BLaER1 treated with 17β-estradiol and CSF1 and Interleukin-3, amounts not matched to agents 10 nM and 100 nM (cell line): ENCODE results near the gene IFIT3.
A peak's percentile ranks its signal among the peaks of the same experiment; 100 is the strongest.

Experiments used
- H3K27ac ChIP-seq, 11 experiments: shearing (Covaris generic); formaldehyde crosslinking; 2 replicates each; pipeline ENCODE4 v1.8.1; 2022
- H3K27me3 ChIP-seq, 11 experiments: shearing (Covaris generic); formaldehyde crosslinking; 2 replicates each; pipeline ENCODE4 v1.8.1; 2022
- H3K36me3 ChIP-seq, 11 experiments: shearing (Covaris generic); formaldehyde crosslinking; 2 replicates each; pipeline ENCODE4 v1.8.1; 2022
- H3K4me1 ChIP-seq, 10 experiments: shearing (Covaris generic); formaldehyde crosslinking; 2 replicates each; pipeline ENCODE4 v1.8.1; 2022
- H3K4me2 ChIP-seq, 11 experiments: shearing (Covaris generic); formaldehyde crosslinking; 2 replicates each; pipeline ENCODE4 v1.8.1; 2022
- H3K4me3 ChIP-seq, 10 experiments: shearing (Covaris generic); formaldehyde crosslinking; 2 replicates each; pipeline ENCODE4 v1.8.1; 2022
- H3K9ac ChIP-seq, 11 experiments: shearing (Covaris generic); formaldehyde crosslinking; 2 replicates each; pipeline ENCODE4 v1.8.1; 2022
- H3K9me3 ChIP-seq, 11 experiments: shearing (Covaris generic); formaldehyde crosslinking; replicated peaks in 1 of 11; 2 replicates each; pipeline ENCODE4 v1.8.1; 2022
- H4K20me1 ChIP-seq, 11 experiments: shearing (Covaris generic); formaldehyde crosslinking; 2 replicates each; pipeline ENCODE4 v1.8.1; 2022
- Cebpa-rat ChIP-seq, 11 experiments: shearing (Covaris generic); IDR thresholded peaks; 2 replicates each; pipeline ENCODE4 v1.8.1; 2022

Gene IFIT3

DNA sequence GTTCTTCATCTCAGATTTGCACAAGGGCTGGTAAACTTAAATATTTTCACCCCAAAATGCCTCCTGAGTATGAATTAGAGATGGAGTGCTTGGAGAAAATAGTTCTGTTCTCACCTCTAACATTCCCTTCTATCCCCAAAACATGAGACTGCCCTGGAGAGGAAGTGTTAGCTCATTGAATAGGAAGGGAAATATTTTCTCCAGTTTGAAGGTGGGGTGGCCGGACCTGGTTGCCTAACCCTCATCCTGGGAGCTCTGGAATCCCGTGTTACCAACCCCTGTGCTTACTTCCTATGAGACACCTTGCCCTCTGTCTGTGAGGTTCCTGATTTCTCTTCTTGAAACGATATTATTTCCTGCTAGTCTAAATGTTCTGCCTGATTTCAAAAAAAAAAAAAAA lies 25.2 kb upstream of the IFIT3 start:
- Histone ChIP-seq H3K4me1 (peaks cover 39 to 65% (median 46%) of the 10 kb centered on the region in 10 experiments), H3K9me3 (peaks cover 0 to 38% (median 23%) of the 10 kb centered on the region in 11 experiments; a peak in 19 of 22 replicates), H3K27me3 (no peaks in the 10 kb centered on the region), H3K4me3 (peak overlapping the region; percentile 55 to 73 (median 64)), H3K36me3 (peaks cover 7 to 23% (median 20%) of the 10 kb centered on the region in 11 experiments; a peak in 19 of 22 replicates), H3K4me2 (peak overlapping the region; percentile 78 to 97 (median 94)), H4K20me1 (peaks cover 0 to 8% (median 0%) of the 10 kb centered on the region in 11 experiments; a peak in 2 of 22 replicates), H3K9ac (peak overlapping the region; percentile 69 to 85 (median 79)), H3K27ac (peak overlapping the region; percentile 48 to 93 (median 88); a peak in 21 of 22 replicates)
- no peak for TF ChIP-seq Cebpa-rat (IDR thresholded peaks at IDR 0.05)

DNA sequence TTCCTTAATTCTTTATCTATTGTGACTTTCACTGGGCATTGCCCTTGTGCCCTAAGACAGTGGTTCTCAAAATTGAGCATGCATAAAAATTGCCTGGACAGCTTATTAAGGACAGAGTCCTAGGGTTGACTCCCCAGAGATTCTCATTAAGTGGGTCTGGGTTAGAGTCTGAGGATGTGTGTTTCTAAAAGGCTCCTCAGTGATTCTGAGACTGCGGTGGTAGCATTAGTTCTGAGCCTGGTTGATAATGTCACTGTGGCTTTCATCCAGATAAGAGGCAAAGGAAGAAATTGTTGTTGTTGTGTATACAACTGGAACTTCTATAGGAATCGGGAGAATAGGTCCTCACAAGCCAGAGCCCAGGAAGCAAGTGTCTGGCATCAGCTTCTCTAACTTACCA lies 24.6 kb upstream of the IFIT3 start:
- H3K4me2 ChIP-seq = peak overlapping the region; percentile 78 to 97 (median 94)
- peak overlapping the region in 10 of 11 experiments; percentile 48 to 93 (median 88); a peak in 15 of 22 replicates for H3K27ac ChIP-seq
- H3K4me3 ChIP-seq = peak overlapping the region in 9 of 10 experiments; percentile 55 to 73 (median 65); a peak in 17 of 20 replicates

DNA sequence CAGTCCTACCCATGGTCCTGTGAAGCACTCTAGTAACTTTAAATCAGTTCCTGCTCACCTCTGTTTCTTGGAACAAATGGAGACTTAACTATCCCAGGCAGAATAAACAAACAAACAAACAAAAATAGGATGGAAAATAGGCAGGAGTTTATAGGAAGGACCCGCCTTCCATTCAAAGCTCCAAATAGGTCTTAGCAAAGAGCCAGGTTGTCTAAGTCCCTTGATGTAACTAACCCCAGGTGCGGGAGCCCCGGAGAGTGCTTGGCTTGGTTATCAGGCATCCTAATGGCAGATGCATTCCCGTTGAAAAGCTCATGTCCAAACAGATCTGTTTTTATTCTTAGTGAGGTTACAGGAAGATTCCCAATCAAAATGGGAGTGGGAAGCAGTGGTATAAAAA lies 23.8 kb upstream of the IFIT3 start:
- H3K4me1 ChIP-seq = peaks cover 34 to 54% (median 42%) of the 10 kb centered on the region in 10 experiments
- H3K4me3 ChIP-seq = peak overlapping the region in 8 of 10 experiments; percentile 55 to 73 (median 66); a peak in 15 of 20 replicates
- peaks cover 0 to 8% (median 0%) of the 10 kb centered on the region in 11 experiments; a peak in 2 of 22 replicates for H4K20me1 ChIP-seq
- H3K36me3 ChIP-seq = peaks cover 7 to 36% (median 30%) of the 10 kb centered on the region in 11 experiments; a peak in 19 of 22 replicates
- no peak for TF ChIP-seq Cebpa-rat (IDR thresholded peaks at IDR 0.05)
- peak overlapping the region in 4 of 11 experiments; percentile 69 to 82 (median 78); a peak in 5 of 22 replicates for H3K9ac ChIP-seq
- peaks cover 0 to 24% (median 10%) of the 10 kb centered on the region in 11 experiments; a peak in 18 of 22 replicates for H3K9me3 ChIP-seq
- peak overlapping the region; percentile 78 to 97 (median 94); a peak in 18 of 22 replicates for H3K4me2 ChIP-seq
- H3K27me3 ChIP-seq = no peaks in the 10 kb centered on the region
- H3K27ac ChIP-seq = peak overlapping the region in 1 of 11 experiments; percentile 13; a peak in 1 of 22 replicates

More for the DNA sequence above, 24.6 kb upstream of the IFIT3 start:
- Histone ChIP-seq H3K9ac (peak overlapping the region; percentile 50 to 85 (median 77); a peak in 17 of 22 replicates), H3K27me3 (no peaks in the 10 kb centered on the region), H3K36me3 (peaks cover 7 to 28% (median 26%) of the 10 kb centered on the region in 11 experiments; a peak in 19 of 22 replicates), H3K4me1 (peaks cover 36 to 60% (median 43%) of the 10 kb centered on the region in 10 experiments), H4K20me1 (peaks cover 0 to 8% (median 0%) of the 10 kb centered on the region in 11 experiments; a peak in 2 of 22 replicates), H3K9me3 (peaks cover 0 to 33% (median 18%) of the 10 kb centered on the region in 11 experiments; a peak in 19 of 22 replicates)
- no peak for TF ChIP-seq Cebpa-rat (IDR thresholded peaks at IDR 0.05)

DNA sequence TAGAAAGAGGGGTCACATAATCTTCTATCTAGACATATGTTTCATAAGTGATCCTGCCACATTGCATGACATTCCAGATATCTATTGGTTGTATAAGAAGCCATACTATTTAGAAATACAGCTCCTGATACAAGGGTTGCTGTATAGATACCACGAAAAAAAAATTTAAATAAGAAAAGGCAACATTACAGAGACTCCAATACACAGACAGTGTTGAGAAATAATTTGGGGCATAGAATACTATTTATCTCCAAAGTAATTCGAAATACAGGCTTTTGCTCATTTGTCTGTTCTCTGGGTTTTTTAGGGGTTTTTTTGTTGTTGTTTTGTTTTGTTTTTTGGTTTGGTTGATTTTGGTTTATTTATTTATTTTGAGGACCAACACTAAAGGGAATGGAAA lies 23.4 kb upstream of the IFIT3 start:
- Histone ChIP-seq H3K4me2 (peak overlapping the region in 9 of 11 experiments; percentile 78 to 97 (median 95); a peak in 15 of 22 replicates), H3K27ac (no peak overlapping the region), H4K20me1 (peaks cover 0 to 8% (median 0%) of the 10 kb centered on the region in 11 experiments; a peak in 2 of 22 replicates), H3K27me3 (no peaks in the 10 kb centered on the region), H3K9me3 (peaks cover 0 to 20% (median 5%) of the 10 kb centered on the region in 11 experiments; a peak in 17 of 22 replicates), H3K36me3 (peaks cover 7 to 38% (median 30%) of the 10 kb centered on the region in 11 experiments; a peak in 19 of 22 replicates), H3K4me1 (peaks cover 34 to 55% (median 42%) of the 10 kb centered on the region in 10 experiments), H3K9ac (peak overlapping the region in 2 of 11 experiments; percentile 69 to 74; a peak in 3 of 22 replicates), H3K4me3 (peak overlapping the region in 5 of 10 experiments; percentile 55 to 73 (median 66); a peak in 6 of 20 replicates)
- no peak for TF ChIP-seq Cebpa-rat (IDR thresholded peaks at IDR 0.05)

DNA sequence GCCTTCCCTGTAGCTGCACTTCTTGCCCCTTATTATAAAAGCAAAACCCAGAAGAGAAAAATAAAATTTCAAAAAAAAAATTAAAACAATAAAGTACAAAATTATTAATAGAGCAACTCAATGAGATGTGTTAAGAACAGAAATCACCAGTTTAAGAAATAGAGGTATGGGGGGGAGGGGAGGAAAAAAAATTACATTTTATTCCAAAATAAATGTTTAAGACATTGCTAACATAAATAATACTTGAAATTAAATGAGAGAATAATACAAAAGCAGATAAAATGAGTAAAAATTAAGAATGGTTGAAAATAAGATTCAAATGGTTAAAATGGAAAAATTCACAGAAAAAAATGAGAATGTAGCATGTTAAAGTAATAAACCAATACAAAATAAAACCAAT lies 22.9 kb upstream of the IFIT3 start:
- Histone ChIP-seq H3K36me3 (peaks cover 7 to 39% (median 30%) of the 10 kb centered on the region in 11 experiments; a peak in 19 of 22 replicates), H3K4me1 (peaks cover 37 to 60% (median 41%) of the 10 kb centered on the region in 10 experiments), H3K27ac (no peak overlapping the region)

DNA sequence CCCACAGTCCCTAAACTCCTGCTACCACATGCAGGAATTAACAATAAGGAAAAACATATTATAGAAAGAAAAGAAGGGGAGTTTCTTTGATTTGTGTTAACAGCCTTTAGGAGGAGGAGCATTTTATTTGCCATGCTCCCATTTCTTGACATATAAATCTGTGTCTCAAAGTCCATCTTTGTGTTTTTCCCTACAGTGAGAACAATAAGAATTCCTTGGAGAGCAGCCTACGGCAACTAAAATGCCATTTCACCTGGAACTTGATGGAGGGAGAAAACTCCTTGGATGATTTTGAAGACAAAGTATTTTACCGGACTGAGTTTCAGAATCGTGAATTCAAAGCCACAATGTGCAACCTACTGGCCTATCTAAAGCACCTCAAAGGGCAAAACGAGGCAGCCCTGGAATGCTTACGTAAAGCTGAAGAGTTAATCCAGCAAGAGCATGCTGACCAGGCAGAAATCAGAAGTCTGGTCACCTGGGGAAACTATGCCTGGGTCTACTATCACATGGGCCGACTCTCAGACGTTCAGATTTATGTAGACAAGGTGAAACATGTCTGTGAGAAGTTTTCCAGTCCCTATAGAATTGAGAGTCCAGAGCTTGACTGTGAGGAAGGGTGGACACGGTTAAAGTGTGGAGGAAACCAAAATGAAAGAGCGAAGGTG lies 21.9 kb upstream of the IFIT3 start:
- Histone ChIP-seq H4K20me1 (peaks cover 0 to 8% (median 0%) of the 10 kb centered on the region in 11 experiments; a peak in 2 of 22 replicates), H3K4me1 (peaks cover 29 to 51% (median 36%) of the 10 kb centered on the region in 10 experiments), H3K9me3 (peaks cover 0 to 16% (median 0%) of the 10 kb centered on the region in 11 experiments; a peak in 2 of 22 replicates), H3K4me3 (no peak overlapping the region), H3K4me2 (peak overlapping the region in 5 of 11 experiments; percentile 10 to 38 (median 19); a peak in 3 of 22 replicates), H3K27ac (no peak overlapping the region), H3K27me3 (no peaks in the 10 kb centered on the region), H3K9ac (no peak overlapping the region), H3K36me3 (peaks cover 7 to 39% (median 30%) of the 10 kb centered on the region in 11 experiments; a peak in 19 of 22 replicates)
- no peak for TF ChIP-seq Cebpa-rat (IDR thresholded peaks at IDR 0.05)

More for the DNA sequence above, 22.9 kb upstream of the IFIT3 start:
- Histone ChIP-seq H3K4me3 (no peak overlapping the region), H3K9me3 (peaks cover 0 to 16% (median under 1%) of the 10 kb centered on the region in 11 experiments; a peak in 5 of 22 replicates), H3K4me2 (peak overlapping the region in 4 of 11 experiments; percentile 78 to 96 (median 94); a peak in 6 of 22 replicates), H3K27me3 (no peaks in the 10 kb centered on the region), H4K20me1 (peaks cover 0 to 8% (median 0%) of the 10 kb centered on the region in 11 experiments; a peak in 2 of 22 replicates), H3K9ac (no peak overlapping the region)
- TF ChIP-seq Cebpa-rat (IDR thresholded peaks at IDR 0.05) = no peak

DNA sequence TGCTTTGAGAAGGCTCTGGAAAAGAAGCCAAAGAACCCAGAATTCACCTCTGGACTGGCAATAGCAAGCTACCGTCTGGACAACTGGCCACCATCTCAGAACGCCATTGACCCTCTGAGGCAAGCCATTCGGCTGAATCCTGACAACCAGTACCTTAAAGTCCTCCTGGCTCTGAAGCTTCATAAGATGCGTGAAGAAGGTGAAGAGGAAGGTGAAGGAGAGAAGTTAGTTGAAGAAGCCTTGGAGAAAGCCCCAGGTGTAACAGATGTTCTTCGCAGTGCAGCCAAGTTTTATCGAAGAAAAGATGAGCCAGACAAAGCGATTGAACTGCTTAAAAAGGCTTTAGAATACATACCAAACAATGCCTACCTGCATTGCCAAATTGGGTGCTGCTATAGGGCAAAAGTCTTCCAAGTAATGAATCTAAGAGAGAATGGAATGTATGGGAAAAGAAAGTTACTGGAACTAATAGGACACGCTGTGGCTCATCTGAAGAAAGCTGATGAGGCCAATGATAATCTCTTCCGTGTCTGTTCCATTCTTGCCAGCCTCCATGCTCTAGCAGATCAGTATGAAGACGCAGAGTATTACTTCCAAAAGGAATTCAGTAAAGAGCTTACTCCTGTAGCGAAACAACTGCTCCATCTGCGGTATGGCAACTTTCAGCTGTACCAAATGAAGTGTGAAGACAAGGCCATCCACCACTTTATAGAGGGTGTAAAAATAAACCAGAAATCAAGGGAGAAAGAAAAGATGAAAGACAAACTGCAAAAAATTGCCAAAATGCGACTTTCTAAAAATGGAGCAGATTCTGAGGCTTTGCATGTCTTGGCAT lies 21.1 kb upstream of the IFIT3 start:
- Histone ChIP-seq H3K9ac (no peak overlapping the region), H3K36me3 (peaks cover 7 to 39% (median 30%) of the 10 kb centered on the region in 11 experiments; a peak in 19 of 22 replicates), H3K4me3 (no peak overlapping the region), H4K20me1 (peaks cover 0 to 8% (median 0%) of the 10 kb centered on the region in 11 experiments; a peak in 2 of 22 replicates), H3K4me2 (peak overlapping the region in 9 of 11 experiments; percentile 18 to 48 (median 24); a peak in 12 of 22 replicates), H3K27ac (no peak overlapping the region), H3K27me3 (no peaks in the 10 kb centered on the region), H3K4me1 (peaks cover 25 to 46% (median 30%) of the 10 kb centered on the region in 10 experiments), H3K9me3 (peaks cover 0 to 16% (median 0%) of the 10 kb centered on the region in 11 experiments; a peak in 2 of 22 replicates)
- TF ChIP-seq Cebpa-rat (IDR thresholded peaks at IDR 0.05) = no peak

DNA sequence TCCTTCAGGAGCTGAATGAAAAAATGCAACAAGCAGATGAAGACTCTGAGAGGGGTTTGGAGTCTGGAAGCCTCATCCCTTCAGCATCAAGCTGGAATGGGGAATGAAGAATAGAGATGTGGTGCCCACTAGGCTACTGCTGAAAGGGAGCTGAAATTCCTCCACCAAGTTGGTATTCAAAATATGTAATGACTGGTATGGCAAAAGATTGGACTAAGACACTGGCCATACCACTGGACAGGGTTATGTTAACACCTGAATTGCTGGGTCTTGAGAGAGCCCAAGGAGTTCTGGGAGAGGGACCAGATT lies 20.6 kb upstream of the IFIT3 start:
- Histone ChIP-seq H3K27ac (no peak overlapping the region), H3K27me3 (no peaks in the 10 kb centered on the region), H3K4me2 (peak overlapping the region in 9 of 11 experiments; percentile 18 to 48 (median 24); a peak in 12 of 22 replicates), H3K4me1 (peaks cover 25 to 44% (median 29%) of the 10 kb centered on the region in 10 experiments), H3K36me3 (peaks cover 7 to 39% (median 30%) of the 10 kb centered on the region in 11 experiments; a peak in 19 of 22 replicates), H3K4me3 (no peak overlapping the region), H3K9me3 (peaks cover 0 to 16% (median 0%) of the 10 kb centered on the region in 11 experiments; a peak in 2 of 22 replicates), H4K20me1 (peaks cover 0 to 8% (median 0%) of the 10 kb centered on the region in 11 experiments; a peak in 2 of 22 replicates), H3K9ac (no peak overlapping the region)
- TF ChIP-seq Cebpa-rat (IDR thresholded peaks at IDR 0.05) = no peak
